Breast epithelium (tissue), 4 donors: ENCODE results near the gene MCM9. TPM values are rescaled to one million over a fixed set of nuclear protein-coding genes. Genes with fewer than 3 reads are reported as not detected.
A peak's percentile ranks its signal among the peaks of the same experiment; 100 is the strongest.

Source experiments
- DNase-seq, 2 donors: peaks; one replicate each; pipeline ENCODE4 v3.0.0-alpha.2; 2019; ENCODE audit warnings: low spot score in 2 of 2
- H3K27ac ChIP-seq, 2 donors: fragments of 200-600 bp; sonication (generic) in 1 of 2; one replicate each; pipeline ENCODE4 v1.5.1; 2016 to 2019; ENCODE audit warnings: mild to moderate bottlenecking in 1 of 2
- H3K27me3 ChIP-seq, 2 donors: fragments of 200-600 bp; sonication (generic) in 1 of 2; one replicate each; pipeline versions ENCODE4 v1.5.1 to v1.6.0; 2017 to 2019; ENCODE audit warnings: control low read depth in 1 of 2, mild to moderate bottlenecking in 1 of 2
- H3K36me3 ChIP-seq: fragments of 200-600 bp; one replicate; pipeline ENCODE4 v1.5.1; 2019
- H3K4me1 ChIP-seq, 2 donors: fragments of 200-600 bp; sonication (generic); one replicate each; pipeline ENCODE4 v1.5.1; 2016 to 2019; ENCODE audit warnings: control low read depth in 1 of 2
- H3K4me3 ChIP-seq, 3 donors: fragments of 200-600 bp; sonication (generic); 1 replicate in 2 of 3; 2 replicates in 1 of 3; pipeline ENCODE4 v1.5.1; 2016 to 2019; ENCODE audit warnings: mild to moderate bottlenecking in 3 of 3, moderate library complexity in 2 of 3
- H3K9me3 ChIP-seq, 2 donors: fragments of 200-600 bp; sonication (generic) in 1 of 2; one replicate each; pipeline ENCODE4 v1.5.1; 2016 to 2019; ENCODE audit warnings: control low read depth in 1 of 2
- POLR2A ChIP-seq: fragments of 450-650 bp; IDR thresholded peaks from one replicate; pipeline ENCODE4 v1.6.1; 2016; ENCODE audit warnings: antibody characterized with exemption, mild to moderate bottlenecking, moderate library complexity
- POLR2AphosphoS5 ChIP-seq, 3 donors: sonication (generic); formaldehyde crosslinking; IDR thresholded peaks; one replicate each; pipeline ENCODE4 v1.6.1; 2017; ENCODE audit warnings: antibody characterized with exemption in 3 of 3
- intact Hi-C: fragments of 100-400 bp; cut with DNase I; formaldehyde crosslinking; loops from one replicate; pipeline ENCODE4 v1.15.1; 2023; ENCODE audit warnings: low total_unique reads
- total RNA-seq, 3 donors: library from RNA; depleted of rRNA; stranded (reverse); fragments of >200 nt; gene quantifications; one replicate each; pipeline ENCODE4 v1.1.0, GENCODE V29; 2016
- TF ChIP-seq, protein P1 (sequence below), 3 donors: fragments of 450-650 bp; IDR thresholded peaks; one replicate each; pipeline ENCODE4 v1.5.1; 2016 to 2017; ENCODE audit warnings: antibody characterized with exemption in 3 of 3, mild to moderate bottlenecking in 3 of 3, moderate library complexity in 3 of 3

The MCM9 gene
- total RNA-seq, 3 donors from 2014 or later = 17.9 to 40.5 (median 33.4) TPM

DNA sequence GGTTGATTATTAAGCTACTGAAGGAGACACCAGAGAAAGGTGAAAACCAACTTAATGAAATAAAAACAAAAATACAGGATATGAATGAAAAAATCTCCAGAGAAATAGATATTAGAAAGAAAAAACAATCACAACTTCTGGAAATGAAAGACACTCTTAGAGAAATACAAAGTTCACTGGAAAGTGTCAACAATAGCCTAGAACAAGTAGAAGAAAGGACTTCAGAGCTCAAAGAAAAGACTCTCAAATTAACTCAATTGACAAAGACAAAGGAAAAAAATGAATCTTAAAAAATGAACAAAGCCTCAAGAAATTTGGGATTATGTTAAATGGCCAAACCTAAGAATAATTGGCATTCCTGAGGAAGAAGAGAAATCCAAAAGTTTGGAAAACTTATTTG lies 10.3 kb upstream of the MCM9 start:
- no peak for DNase-seq
- no peaks in the 10 kb centered on the region for H3K27me3 ChIP-seq
- intact Hi-C loops = loop anchor here (2.0 kb wide), 1 partner anchor 56 kb away; no protein-coding TSS in a partner anchor
- H3K4me1 ChIP-seq = no peaks in the 10 kb centered on the region
- no peak overlapping the region for H3K27ac ChIP-seq
- H3K36me3 ChIP-seq = no peaks in the 10 kb centered on the region
- peaks cover 0 to 46% of the 10 kb centered on the region in 2 donors for H3K9me3 ChIP-seq
- H3K4me3 ChIP-seq = no peak overlapping the region
- TF ChIP-seq POLR2A = no peak
- TF ChIP-seq POLR2AphosphoS5 (IDR thresholded peaks at IDR 0.05) = no peak
- TF ChIP-seq, protein P1, sequence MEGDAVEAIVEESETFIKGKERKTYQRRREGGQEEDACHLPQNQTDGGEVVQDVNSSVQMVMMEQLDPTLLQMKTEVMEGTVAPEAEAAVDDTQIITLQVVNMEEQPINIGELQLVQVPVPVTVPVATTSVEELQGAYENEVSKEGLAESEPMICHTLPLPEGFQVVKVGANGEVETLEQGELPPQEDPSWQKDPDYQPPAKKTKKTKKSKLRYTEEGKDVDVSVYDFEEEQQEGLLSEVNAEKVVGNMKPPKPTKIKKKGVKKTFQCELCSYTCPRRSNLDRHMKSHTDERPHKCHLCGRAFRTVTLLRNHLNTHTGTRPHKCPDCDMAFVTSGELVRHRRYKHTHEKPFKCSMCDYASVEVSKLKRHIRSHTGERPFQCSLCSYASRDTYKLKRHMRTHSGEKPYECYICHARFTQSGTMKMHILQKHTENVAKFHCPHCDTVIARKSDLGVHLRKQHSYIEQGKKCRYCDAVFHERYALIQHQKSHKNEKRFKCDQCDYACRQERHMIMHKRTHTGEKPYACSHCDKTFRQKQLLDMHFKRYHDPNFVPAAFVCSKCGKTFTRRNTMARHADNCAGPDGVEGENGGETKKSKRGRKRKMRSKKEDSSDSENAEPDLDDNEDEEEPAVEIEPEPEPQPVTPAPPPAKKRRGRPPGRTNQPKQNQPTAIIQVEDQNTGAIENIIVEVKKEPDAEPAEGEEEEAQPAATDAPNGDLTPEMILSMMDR (IDR thresholded peaks at IDR 0.05) = no peak

- Histone ChIP-seq H3K4me3 (no peak overlapping the region), H3K36me3 (no peaks in the 10 kb centered on the region), H3K9me3 (peaks cover 0 to 20% of the 10 kb centered on the region in 2 donors), H3K4me1 (no peaks in the 10 kb centered on the region), H3K27ac (no peak overlapping the region), H3K27me3 (no peaks in the 10 kb centered on the region)
- TF ChIP-seq, protein P1 (IDR thresholded peaks at IDR 0.05) = no peak
- TF ChIP-seq POLR2A (no peak), POLR2AphosphoS5 (IDR thresholded peaks at IDR 0.05) (no peak)
- no peak for DNase-seq
- intact Hi-C loops = no loop called here
These were observed 5.8 kb upstream of the MCM9 start for GRCh38 chr6:118940770-118941169.

DNA sequence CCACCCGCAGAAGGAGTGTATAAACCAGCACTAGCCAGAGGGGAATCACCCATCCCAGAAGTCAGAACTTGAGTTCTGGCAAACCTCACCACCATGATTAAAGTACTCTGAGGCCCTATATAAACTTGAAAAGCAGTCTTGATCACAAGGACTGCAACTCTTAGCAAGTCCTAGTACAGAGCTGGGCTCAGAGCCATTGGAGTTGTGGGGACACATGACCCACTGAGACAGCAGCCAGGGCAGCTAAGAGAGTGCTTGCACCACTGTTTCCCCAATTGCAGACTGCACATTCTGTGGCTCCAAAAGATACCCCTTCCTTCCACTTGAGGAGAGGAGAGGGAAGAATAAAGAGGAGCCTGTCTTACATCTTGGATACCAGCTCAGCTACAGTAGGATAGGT lies 4.7 kb upstream of the MCM9 start:
- Histone ChIP-seq H3K27ac (no peak overlapping the region), H3K27me3 (no peaks in the 10 kb centered on the region), H3K4me1 (no peaks in the 10 kb centered on the region), H3K9me3 (peaks cover 0 to 11% of the 10 kb centered on the region in 2 donors), H3K4me3 (no peak overlapping the region), H3K36me3 (no peaks in the 10 kb centered on the region)
- no peak for DNase-seq
- TF ChIP-seq, protein P1 (IDR thresholded peaks at IDR 0.05) = no peak
- no peak for TF ChIP-seq POLR2A
- TF ChIP-seq POLR2AphosphoS5 (IDR thresholded peaks at IDR 0.05) = no peak
- intact Hi-C loops = no loop called here

GRCh38 chr6:118935978-118936703 lies 1.2 kb upstream of the MCM9 start:
- H3K27ac ChIP-seq = no peak overlapping the region
- H3K4me3 ChIP-seq = no peak overlapping the region
- intact Hi-C loops = no loop called here
- peaks cover 0 to 7% of the 10 kb centered on the region in 2 donors for H3K4me1 ChIP-seq
- H3K36me3 ChIP-seq = no peaks in the 10 kb centered on the region
- no peaks in the 10 kb centered on the region for H3K9me3 ChIP-seq
- no peak for DNase-seq
- no peak for TF ChIP-seq POLR2A
- TF ChIP-seq, protein P1 (IDR thresholded peaks at IDR 0.05) = no peak
- TF ChIP-seq POLR2AphosphoS5 (IDR thresholded peaks at IDR 0.05) = no peak
- H3K27me3 ChIP-seq = no peaks in the 10 kb centered on the region

DNA sequence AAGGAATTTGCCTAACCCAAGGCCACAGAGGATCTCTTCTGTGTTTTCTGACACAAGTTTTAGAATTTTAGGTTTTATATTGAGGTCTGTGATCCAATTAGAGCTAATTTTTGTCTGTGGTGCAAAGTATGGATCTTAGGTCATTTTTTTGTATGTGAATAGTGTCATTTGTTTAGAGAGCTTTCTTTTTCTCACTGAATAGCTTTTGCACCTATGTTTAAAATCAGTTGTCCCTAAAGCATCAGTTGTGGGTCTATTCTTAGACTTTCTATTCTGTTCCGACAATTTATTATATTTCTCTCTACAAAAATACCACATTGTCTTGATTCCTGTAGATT lies 341 bp upstream of the MCM9 start:
- TF ChIP-seq POLR2AphosphoS5 (IDR thresholded peaks at IDR 0.05) (no peak), POLR2A (no peak)
- TF ChIP-seq, protein P1 (IDR thresholded peaks at IDR 0.05) = no peak
- intact Hi-C loops = no loop called here
- Histone ChIP-seq H3K27ac (peak overlapping the region; percentile 83 to 91), H3K4me3 (peak overlapping the region; percentile 66 to 72 (median 67)), H3K36me3 (no peaks in the 10 kb centered on the region), H3K4me1 (peaks cover 0 to 7% of the 10 kb centered on the region in 2 donors), H3K9me3 (no peaks in the 10 kb centered on the region), H3K27me3 (no peaks in the 10 kb centered on the region)
- no peak for DNase-seq
